ENCODE results near the gene EVI5L.

EVI5L gene

DNA sequence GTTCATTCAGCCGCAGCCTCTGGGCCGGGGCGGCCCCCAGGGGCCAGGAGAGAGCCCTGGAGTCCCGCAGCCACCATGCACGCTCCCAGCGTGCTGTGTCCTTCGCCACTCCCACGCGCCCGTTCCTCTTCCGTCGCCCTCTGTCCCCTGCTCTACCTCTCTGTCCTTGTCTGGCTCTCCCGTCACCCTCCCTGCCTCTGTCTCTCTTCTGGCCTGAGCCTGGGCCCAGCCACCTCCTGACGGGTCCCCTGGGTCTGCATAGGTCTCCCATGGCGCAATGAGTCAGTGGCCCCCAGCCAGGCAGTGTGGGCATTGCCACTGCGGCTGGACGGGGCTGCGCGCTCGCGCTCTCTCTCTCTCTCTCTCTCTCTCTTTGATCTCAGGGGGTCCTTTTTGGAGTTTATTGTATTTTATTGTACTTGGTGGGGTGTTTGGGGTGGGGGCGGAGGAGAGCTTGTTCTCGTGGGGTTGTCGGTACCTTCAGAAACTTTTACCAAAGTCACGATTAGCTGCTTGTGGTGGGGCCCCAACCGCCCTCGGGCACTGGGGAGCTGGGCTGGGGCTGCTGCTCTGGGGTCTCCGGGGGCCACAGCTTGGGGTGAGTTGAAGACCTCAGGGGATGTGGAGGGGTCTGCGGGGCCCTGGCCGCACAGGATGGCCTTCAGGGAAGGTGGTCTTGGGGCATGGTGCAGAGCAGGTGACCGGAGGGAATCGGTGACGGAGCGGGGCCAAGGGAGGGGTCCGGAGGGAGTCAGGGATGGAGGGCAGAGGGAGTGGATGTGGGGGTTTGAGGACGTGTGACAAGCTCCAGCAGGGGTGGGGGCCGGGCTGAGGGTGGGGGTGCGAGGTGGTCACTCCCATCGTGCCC, 82.9 kb downstream of the EVI5L start:
- peaks cover 9% of the 10 kb centered on the region for H3K4me1 Mint-ChIP-seq
- peaks cover 10% of the 10 kb centered on the region for H3K27me3 Mint-ChIP-seq
- H3K4me3 Mint-ChIP-seq: no peak overlapping the region
- no peaks in the 10 kb centered on the region for H3K9me3 Mint-ChIP-seq
- peaks cover 15% of the 10 kb centered on the region for H3K36me3 Mint-ChIP-seq
- H3K27ac Mint-ChIP-seq: no peak overlapping the region

DNA sequence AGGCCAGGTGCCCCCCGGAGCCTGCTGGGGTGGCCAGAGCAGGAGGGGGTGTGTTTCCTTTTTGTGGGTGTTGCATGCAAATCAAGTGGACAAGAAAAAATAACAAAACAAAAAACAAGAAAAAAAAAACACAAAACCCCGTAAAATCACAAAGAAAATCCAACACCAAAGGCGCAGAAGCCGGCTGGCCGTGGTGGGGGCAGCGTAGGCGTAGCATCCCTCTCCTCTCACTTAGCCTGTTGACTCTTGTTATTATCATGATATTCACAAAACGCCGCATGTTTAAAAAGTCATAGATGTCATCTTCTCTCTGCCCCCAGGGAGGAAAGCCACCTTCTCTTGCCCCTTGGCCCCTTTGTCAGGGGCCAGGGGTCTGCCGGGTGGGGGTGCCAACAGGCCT, 83.6 kb downstream of the EVI5L start:
- H3K27ac Mint-ChIP-seq: no peak overlapping the region
- peaks cover 14% of the 10 kb centered on the region for H3K4me1 Mint-ChIP-seq
- no peak overlapping the region for H3K4me3 Mint-ChIP-seq
- peaks cover 15% of the 10 kb centered on the region for H3K36me3 Mint-ChIP-seq
- H3K9me3 Mint-ChIP-seq: no peaks in the 10 kb centered on the region
- H3K27me3 Mint-ChIP-seq: peaks cover 13% of the 10 kb centered on the region

- no peak overlapping the region for H3K4me3 Mint-ChIP-seq
- H3K4me1 Mint-ChIP-seq: peaks cover 14% of the 10 kb centered on the region
- no peak overlapping the region for H3K27ac Mint-ChIP-seq
- peaks cover 15% of the 10 kb centered on the region for H3K36me3 Mint-ChIP-seq
- peaks cover 13% of the 10 kb centered on the region for H3K27me3 Mint-ChIP-seq
- H3K9me3 Mint-ChIP-seq: no peaks in the 10 kb centered on the region
These were observed 84.1 kb downstream of the EVI5L start for GRCh38 chr19:7914099-7914498.
